Epithelial cell of esophagus (primary cell): ENCODE results near the gene CACNG4.

Experiments
- DNase-seq: peaks from one replicate; pipeline ENCODE4 v3.0.0; 2010; ENCODE audit warnings: low read depth
- H3K4me3 ChIP-seq: 2 replicates; pipeline ENCODE4 v1.5.1; 2011; ENCODE audit warnings: mild to moderate bottlenecking, low read length, control low read depth
- CTCF ChIP-seq: IDR thresholded peaks from 2 replicates; pipeline ENCODE4 v1.5.1; 2011; ENCODE audit warnings: low read depth, mild to moderate bottlenecking, low read length, control low read depth, inconsistent platforms; ENCODE audit not compliant: insufficient read depth; ENCODE audit errors: missing control alignments

CACNG4 gene

GRCh38 chr17:67030641-67031040 lies 66.1 kb downstream of the CACNG4 start:
- H3K4me3 ChIP-seq = no peak overlapping the region
- DNase-seq = no peak
- TF ChIP-seq CTCF = no peak

DNA sequence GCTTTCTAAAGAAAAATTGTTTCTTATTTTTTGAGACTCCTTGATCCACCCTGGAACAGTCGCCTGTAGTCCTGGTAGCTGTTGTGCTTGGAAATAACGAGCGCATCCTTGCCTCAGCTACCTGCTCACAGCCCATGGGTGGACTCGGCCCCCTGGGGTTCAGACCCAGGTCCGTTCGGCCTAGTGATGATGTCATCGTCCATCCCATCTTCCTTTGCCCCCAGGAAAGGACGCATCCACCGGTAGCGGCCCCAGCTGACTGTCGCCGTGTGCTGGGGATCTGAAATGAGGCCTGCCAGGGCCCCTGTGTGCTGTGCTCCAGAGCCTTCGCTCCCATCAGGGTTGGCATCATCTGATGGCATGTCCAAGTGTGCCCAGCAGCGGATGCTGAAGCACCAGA lies 67.9 kb downstream of the CACNG4 start:
- H3K4me3 ChIP-seq = no peak overlapping the region
- no peak for TF ChIP-seq CTCF
- DNase-seq = no peak

DNA sequence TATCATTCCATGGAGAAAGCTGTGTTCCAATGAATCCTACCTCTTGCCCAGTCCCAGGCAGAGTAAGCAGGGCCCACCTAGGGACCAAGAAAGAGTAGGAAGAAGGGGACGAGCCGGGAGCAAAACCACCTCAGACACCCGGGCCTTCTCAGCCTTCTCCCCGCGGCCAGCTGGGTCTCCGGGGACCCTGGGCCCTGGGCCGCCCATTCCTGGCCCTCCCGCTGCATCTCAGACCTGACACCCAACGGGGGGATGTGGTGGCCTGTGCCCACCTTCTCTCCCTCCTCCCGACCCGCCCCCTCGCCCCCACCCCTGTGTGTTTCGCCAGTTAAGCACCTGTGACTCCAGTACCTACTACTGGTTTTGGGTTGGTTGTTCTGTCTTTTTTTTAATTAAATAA lies 68.5 kb downstream of the CACNG4 start:
- no peak for TF ChIP-seq CTCF
- DNase-seq = no peak
- no peak overlapping the region for H3K4me3 ChIP-seq

DNA sequence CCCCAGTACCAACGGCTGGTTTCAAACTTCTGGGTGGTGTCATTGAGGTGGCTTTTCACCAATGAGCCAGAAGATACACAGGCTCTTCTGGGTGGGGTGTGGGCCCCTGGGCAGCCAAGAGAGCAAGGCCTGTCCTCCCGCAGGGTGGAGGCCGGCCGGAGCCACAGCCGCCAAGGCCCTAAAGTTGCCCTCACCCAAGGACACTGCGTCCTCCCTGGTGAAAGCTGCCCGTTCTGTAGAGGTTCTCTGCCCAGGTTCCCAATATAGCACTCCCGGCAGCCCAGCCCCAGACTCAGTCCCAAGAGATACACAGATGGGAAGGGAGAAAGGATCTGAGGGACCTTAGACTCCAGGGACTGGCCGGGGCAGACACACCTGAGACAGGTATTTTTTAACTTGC lies 69.1 kb downstream of the CACNG4 start:
- no peak overlapping the region for H3K4me3 ChIP-seq
- TF ChIP-seq CTCF = no peak
- DNase-seq = no peak

- no peak overlapping the region for H3K4me3 ChIP-seq
- no peak for TF ChIP-seq CTCF
- DNase-seq = no peak
These were observed 70.9 kb downstream of the CACNG4 start for GRCh38 chr17:67035131-67036083.

GRCh38 chr17:67038861-67039365 lies 74.4 kb downstream of the CACNG4 start:
- no peak overlapping the region for H3K4me3 ChIP-seq
- TF ChIP-seq CTCF = no peak
- DNase-seq = no peak
